ENCODE results near the gene NID2.

GRCh38 chr14:52089218-52089617 lies 20.4 kb upstream of the NID2 start:
- TF ChIP-seq POLR2A (IDR thresholded peaks at IDR 0.05), result no peak
- TF ChIP-seq, protein P1, sequence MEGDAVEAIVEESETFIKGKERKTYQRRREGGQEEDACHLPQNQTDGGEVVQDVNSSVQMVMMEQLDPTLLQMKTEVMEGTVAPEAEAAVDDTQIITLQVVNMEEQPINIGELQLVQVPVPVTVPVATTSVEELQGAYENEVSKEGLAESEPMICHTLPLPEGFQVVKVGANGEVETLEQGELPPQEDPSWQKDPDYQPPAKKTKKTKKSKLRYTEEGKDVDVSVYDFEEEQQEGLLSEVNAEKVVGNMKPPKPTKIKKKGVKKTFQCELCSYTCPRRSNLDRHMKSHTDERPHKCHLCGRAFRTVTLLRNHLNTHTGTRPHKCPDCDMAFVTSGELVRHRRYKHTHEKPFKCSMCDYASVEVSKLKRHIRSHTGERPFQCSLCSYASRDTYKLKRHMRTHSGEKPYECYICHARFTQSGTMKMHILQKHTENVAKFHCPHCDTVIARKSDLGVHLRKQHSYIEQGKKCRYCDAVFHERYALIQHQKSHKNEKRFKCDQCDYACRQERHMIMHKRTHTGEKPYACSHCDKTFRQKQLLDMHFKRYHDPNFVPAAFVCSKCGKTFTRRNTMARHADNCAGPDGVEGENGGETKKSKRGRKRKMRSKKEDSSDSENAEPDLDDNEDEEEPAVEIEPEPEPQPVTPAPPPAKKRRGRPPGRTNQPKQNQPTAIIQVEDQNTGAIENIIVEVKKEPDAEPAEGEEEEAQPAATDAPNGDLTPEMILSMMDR (IDR thresholded peaks at IDR 0.05), result no peak
